ENCODE measurements around the gene NDUFV3. TPM values are rescaled to one million over a fixed set of nuclear protein-coding genes. Genes with fewer than 3 reads are reported as not detected.

Gene NDUFV3
- total and polyA plus RNA-seq, 7 donors = 37.3 to 105 (median 74.8) TPM

DNA sequence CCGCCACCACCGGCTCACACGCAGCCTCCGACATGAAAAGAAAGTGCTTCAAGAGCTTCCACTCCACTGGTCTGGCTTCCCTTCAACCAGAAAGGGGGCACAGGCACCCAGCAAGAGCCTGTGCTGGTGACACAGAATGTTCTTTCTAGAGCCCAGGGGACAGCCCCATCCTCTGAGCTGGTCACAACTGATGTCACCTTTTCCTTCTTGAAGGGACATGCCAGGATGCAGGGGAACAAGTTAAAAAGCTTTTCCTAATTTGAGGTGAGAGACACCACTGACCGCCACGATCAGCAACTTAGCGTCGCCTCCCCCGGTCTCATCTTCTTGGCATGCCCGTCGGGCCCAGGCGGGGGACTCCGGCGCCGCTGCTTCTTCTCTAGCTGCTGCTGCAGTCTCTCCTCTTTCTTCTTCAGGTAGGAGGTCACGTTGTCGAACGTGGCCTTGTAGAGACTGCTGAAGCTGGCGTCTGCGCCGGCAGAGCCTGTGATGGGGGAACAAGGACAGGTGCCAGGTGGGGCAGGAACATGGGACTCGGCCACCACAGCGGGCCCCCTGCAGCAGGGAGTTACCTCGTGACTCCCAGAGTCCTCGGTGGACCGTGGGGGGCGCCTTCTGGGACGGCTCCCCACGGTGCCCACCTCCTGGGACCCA lies 43.2 kb upstream of the NDUFV3 start:
- no peak for ATAC-seq
- Histone ChIP-seq H3K4me3 (no peak overlapping the region), H3K9me3 (no peaks in the 10 kb centered on the region), H3K27ac (no peak overlapping the region), H3K27me3 (ENCODE audit: insufficient read depth in 3 of 3, low read length in 2 of 3) (no peaks in the 10 kb centered on the region), H3K4me1 (peaks cover 6% of the 10 kb centered on the region), H3K36me3 (ENCODE audit: insufficient read depth in 1 of 2, low read depth in 1 of 2) (peaks cover 14 to 83% of the 10 kb centered on the region in 2 donors)
- DNase-seq = no peak
- intact Hi-C loops (cut with DNase I) = no loop called here
- 89 to 94% (median 94%) methylated on average over 28 to 29 of the region's 29 CpGs for WGBS, 3 donors
- no peak for TF ChIP-seq CTCF (IDR thresholded peaks at IDR 0.05)

DNA sequence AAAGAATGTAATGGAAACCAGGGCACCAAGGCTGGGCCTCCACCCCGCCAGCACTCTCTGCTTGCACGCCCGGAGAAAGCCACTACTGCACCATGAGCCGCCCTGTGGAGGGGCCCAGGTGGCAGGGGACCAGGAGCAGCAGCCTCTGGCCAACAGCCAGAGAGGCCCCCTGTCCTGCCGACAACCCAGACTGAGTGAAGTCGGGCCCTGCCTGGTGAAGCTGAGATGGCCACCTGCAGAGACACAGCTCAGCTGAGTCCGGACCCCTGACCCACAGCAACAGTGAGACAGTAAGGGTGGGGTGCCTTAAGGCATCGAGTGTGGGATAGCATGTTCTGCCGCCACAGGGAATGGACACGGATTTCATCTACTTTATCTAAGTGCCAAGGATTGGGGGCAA lies 42.6 kb upstream of the NDUFV3 start:
- DNase-seq = no peak
- no peak for TF ChIP-seq CTCF (IDR thresholded peaks at IDR 0.05)
- peaks cover 14 to 85% of the 10 kb centered on the region in 2 donors for H3K36me3 ChIP-seq (ENCODE audit: insufficient read depth in 1 of 2, low read depth in 1 of 2)

GRCh38 chr21:42850866-42851391 lies 42.2 kb upstream of the NDUFV3 start:
- TF ChIP-seq CTCF (IDR thresholded peaks at IDR 0.05) = peak; percentile 23
- peaks cover 14 to 85% of the 10 kb centered on the region in 2 donors for H3K36me3 ChIP-seq (ENCODE audit: insufficient read depth in 1 of 2, low read depth in 1 of 2)
- WGBS, 3 donors = 87 to 89% (median 88%) methylated on average over 21 of the region's 21 CpGs
- peak; percentile 15 to 58 (median 54) for ATAC-seq
- no peak overlapping the region for H3K4me3 ChIP-seq
- DNase-seq = no peak
- no peaks in the 10 kb centered on the region for H3K27me3 ChIP-seq (ENCODE audit: insufficient read depth in 3 of 3, low read length in 2 of 3)
- H3K27ac ChIP-seq = no peak overlapping the region
- H3K9me3 ChIP-seq = no peaks in the 10 kb centered on the region
- H3K4me1 ChIP-seq = no peaks in the 10 kb centered on the region
- intact Hi-C loops (cut with DNase I) = no loop called here

More for the DNA sequence above, 42.6 kb upstream of the NDUFV3 start:
- peak in 1 of 4 donors; percentile 2 for ATAC-seq
- H3K4me3 ChIP-seq = no peak overlapping the region
- no peaks in the 10 kb centered on the region for H3K27me3 ChIP-seq (ENCODE audit: insufficient read depth in 3 of 3, low read length in 2 of 3)
- no peak overlapping the region for H3K27ac ChIP-seq
- intact Hi-C loops (cut with DNase I) = no loop called here
- peaks cover under 1% of the 10 kb centered on the region for H3K4me1 ChIP-seq
- WGBS, 3 donors = 83 to 95% (median 93%) methylated on average over 7 to 10 of the region's 10 CpGs
- no peaks in the 10 kb centered on the region for H3K9me3 ChIP-seq

DNA sequence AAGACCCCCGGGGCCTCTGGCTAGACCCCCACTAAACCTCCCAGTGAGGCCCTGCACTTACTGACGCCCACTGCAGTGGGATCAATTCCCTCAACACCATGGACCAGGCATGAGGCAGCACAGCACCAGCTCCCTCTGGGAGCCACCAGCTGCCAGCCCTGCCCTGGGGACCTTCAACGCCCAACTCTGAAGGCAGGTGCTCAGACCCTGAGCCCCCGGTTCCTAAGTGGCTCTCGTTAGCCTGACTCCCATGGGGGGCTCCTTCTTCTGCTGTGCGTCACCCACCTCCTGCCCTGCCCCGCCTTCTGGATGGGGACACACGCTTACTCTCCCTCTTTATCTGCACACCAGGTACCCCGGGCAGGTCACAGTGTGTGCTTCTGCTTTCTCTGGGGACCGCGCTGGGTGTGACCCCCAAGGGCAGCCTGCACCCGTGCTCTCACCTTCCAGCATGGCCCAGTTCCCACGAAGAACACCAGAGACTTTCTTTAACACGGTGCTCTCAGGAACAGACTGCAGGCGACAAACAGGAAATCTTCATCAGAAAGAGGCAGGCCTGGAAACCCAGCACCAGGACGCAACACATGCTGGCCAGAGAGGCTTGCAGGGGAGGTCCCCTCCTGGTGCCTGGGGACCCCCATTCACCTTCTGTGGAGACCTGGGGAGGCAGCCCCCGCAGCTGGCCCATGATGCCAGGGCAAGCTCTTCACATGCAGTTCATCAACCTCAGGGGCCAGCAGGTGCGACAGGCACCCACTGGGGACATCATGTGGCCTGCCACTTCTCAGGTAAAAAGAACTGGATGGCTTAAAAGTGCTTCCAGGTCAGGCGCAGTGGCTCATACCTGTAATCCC lies 41.1 kb upstream of the NDUFV3 start:
- ATAC-seq (no peak), DNase-seq (no peak)
- intact Hi-C loops (cut with DNase I) = no loop called here
- no peaks in the 10 kb centered on the region for H3K9me3 ChIP-seq
- H3K27me3 ChIP-seq (ENCODE audit: insufficient read depth in 3 of 3, low read length in 2 of 3) = no peaks in the 10 kb centered on the region
- no peak overlapping the region for H3K4me3 ChIP-seq
- no peak for TF ChIP-seq CTCF (IDR thresholded peaks at IDR 0.05)
- no peaks in the 10 kb centered on the region for H3K4me1 ChIP-seq
- no peak overlapping the region for H3K27ac ChIP-seq
- WGBS, 3 donors = 92 to 94% (median 93%) methylated on average over 19 of the region's 19 CpGs
- H3K36me3 ChIP-seq (ENCODE audit: insufficient read depth in 1 of 2, low read depth in 1 of 2) = peaks cover 14 to 86% of the 10 kb centered on the region in 2 donors
